Activated CD8-positive, alpha-beta T cell treated with anti-CD3 and anti-CD28 coated beads for 36 hours (primary cell): Measurements from ENCODE around the gene RPL36A. TPM values are rescaled to one million over a fixed set of nuclear protein-coding genes. Genes with fewer than 3 reads are reported as not detected.

ENCODE experiments used
- ATAC-seq: fragments of 200-7000 bp; cut with Tn5 transposase; one replicate; pipeline ENCODE4 v1.10.0; 2021; ENCODE audit warnings: mild to moderate bottlenecking, moderate library complexity
- CTCF ChIA-PET: fragments of 350-600 bp; sonication (Branson Sonifier 250); formaldehyde crosslinking; loops from one replicate; lab custom pipeline; 2021; ENCODE audit warnings: antibody characterized with exemption; lab: Charles Lee
- POLR2A ChIA-PET: fragments of 350-600 bp; sonication (Branson Sonifier 250); formaldehyde crosslinking; loops from one replicate; lab custom pipeline; 2021; ENCODE audit warnings: antibody characterized with exemption; lab: Charles Lee
- DNase-seq: peaks from one replicate; pipeline ENCODE4 v3.0.0-alpha.2; 2020
- H3K27ac Mint-ChIP-seq: one replicate; pipeline ENCODE4 v1.8.0; 2021; ENCODE audit warnings: mild to moderate bottlenecking, mixed read lengths
- H3K27me3 Mint-ChIP-seq: one replicate; pipeline ENCODE4 v1.8.0; 2021; ENCODE audit warnings: mixed read lengths
- H3K36me3 Mint-ChIP-seq: one replicate; pipeline ENCODE4 v1.8.0; 2021; ENCODE audit warnings: low read depth, mixed read lengths
- H3K4me1 Mint-ChIP-seq: one replicate; pipeline ENCODE4 v1.8.0; 2021; ENCODE audit warnings: low read depth, mixed read lengths
- H3K4me3 Mint-ChIP-seq: one replicate; pipeline ENCODE4 v1.8.0; 2021; ENCODE audit warnings: mild to moderate bottlenecking, moderate library complexity, mixed read lengths
- H3K9me3 Mint-ChIP-seq: one replicate; pipeline ENCODE4 v1.8.0; 2021; ENCODE audit warnings: mixed read lengths
- intact Hi-C: fragments of 100-400 bp; cut with micrococcal nuclease; formaldehyde crosslinking; loops from one replicate; pipeline ENCODE4 v1.10.0; 2022
- total RNA-seq, 2 experiments: library from RNA; stranded (reverse); gene quantifications; one replicate each; pipeline ENCODE4 v1.2.3, GENCODE V29; 2021
- TF ChIP-seq, protein P1 (sequence below): fragments of 200-600 bp; IDR thresholded peaks from one replicate; pipeline ENCODE4 v1.8.0; 2022; ENCODE audit warnings: antibody characterized with exemption, mild to moderate bottlenecking

RPL36A gene
- total RNA-seq, 2 experiments from 2014 or later = 264 to 302 TPM

DNA sequence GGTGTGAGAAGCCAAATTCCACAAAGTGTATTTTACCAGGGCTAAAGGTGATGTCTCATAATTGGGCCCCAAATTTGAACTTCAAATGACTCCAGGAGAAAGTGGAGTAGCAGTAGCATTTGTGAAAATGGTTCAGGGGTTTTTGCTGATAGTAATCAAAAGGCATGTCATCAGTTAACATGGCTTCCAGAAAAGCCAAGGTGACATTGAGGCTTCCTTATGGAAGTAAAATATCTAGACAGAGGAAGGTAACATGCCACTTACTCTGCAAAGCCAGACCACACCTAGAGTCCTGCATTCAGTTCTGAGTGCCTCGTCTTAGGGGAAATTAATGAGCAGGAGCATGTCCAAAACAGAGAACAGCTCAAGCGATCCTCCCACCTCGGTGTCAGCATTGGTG is 2.2 kb upstream of the RPL36A start:
- Mint-ChIP-seq H3K36me3 (peaks cover 28% of the 10 kb centered on the region), H3K9me3 (no peaks in the 10 kb centered on the region), H3K4me3 (no peak overlapping the region), H3K27me3 (no peaks in the 10 kb centered on the region), H3K27ac (no peak overlapping the region), H3K4me1 (peaks cover 11% of the 10 kb centered on the region)
- no peak for ATAC-seq
- TF ChIP-seq, protein P1, sequence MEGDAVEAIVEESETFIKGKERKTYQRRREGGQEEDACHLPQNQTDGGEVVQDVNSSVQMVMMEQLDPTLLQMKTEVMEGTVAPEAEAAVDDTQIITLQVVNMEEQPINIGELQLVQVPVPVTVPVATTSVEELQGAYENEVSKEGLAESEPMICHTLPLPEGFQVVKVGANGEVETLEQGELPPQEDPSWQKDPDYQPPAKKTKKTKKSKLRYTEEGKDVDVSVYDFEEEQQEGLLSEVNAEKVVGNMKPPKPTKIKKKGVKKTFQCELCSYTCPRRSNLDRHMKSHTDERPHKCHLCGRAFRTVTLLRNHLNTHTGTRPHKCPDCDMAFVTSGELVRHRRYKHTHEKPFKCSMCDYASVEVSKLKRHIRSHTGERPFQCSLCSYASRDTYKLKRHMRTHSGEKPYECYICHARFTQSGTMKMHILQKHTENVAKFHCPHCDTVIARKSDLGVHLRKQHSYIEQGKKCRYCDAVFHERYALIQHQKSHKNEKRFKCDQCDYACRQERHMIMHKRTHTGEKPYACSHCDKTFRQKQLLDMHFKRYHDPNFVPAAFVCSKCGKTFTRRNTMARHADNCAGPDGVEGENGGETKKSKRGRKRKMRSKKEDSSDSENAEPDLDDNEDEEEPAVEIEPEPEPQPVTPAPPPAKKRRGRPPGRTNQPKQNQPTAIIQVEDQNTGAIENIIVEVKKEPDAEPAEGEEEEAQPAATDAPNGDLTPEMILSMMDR = no peak
- DNase-seq = no peak
- POLR2A ChIA-PET = interaction anchor here (0.7 kb wide), 1 partner anchor 23 kb away, joined by 3 read pairs; no protein-coding TSS in a partner anchor
- intact Hi-C loops = no loop called here
- CTCF ChIA-PET = interaction anchor here (2.9 kb wide), 1 partner anchor 40 kb away, joined by 15 read pairs; the partner anchor contains the start of gene TIMM8A

DNA sequence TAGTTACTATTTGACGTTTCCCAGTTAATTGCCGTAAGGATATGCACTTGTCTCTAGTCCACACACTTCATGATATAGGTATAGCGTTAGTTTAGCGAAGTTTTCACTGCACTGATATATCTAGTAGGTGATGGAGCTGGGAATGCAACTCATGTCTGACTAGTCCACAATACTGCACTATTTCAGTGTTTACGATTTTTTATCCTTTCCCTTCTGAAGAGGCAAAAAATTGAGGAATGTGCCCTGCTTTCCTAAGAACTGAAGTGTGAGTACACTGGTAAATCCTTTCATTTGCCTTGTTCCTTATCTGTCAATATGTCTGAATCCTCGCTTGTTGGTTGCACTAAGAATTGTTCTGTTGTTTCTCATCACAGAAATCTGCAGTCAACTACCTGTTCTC is 1.0 kb downstream of the RPL36A start:
- TF ChIP-seq, protein P1 = no peak
- DNase-seq (no peak), ATAC-seq (no peak)
- H3K36me3 Mint-ChIP-seq = peaks cover 43% of the 10 kb centered on the region
- peak overlapping the region; percentile 97 for H3K27ac Mint-ChIP-seq
- H3K27me3 Mint-ChIP-seq = no peaks in the 10 kb centered on the region
- POLR2A ChIA-PET = interaction anchor here (1.1 to 4.2 kb wide), 5 partner anchors 9 to 44 kb away, joined by 4 to 34 read pairs (median 23); partner anchors contain the start of genes GLA, HNRNPH2 and TIMM8A
- H3K9me3 Mint-ChIP-seq = no peaks in the 10 kb centered on the region
- peak overlapping the region; percentile 95 for H3K4me3 Mint-ChIP-seq
- peaks cover 14% of the 10 kb centered on the region for H3K4me1 Mint-ChIP-seq
- CTCF ChIA-PET = interaction anchor here (3.0 kb wide), 1 partner anchor 10 kb away, joined by 19 read pairs; no protein-coding TSS in a partner anchor
- intact Hi-C loops = loop anchor here (2.0 to 10.0 kb wide), 2 partner anchors 17 to 47 kb away; partner anchors contain the start of genes HNRNPH2 and TIMM8A

DNA sequence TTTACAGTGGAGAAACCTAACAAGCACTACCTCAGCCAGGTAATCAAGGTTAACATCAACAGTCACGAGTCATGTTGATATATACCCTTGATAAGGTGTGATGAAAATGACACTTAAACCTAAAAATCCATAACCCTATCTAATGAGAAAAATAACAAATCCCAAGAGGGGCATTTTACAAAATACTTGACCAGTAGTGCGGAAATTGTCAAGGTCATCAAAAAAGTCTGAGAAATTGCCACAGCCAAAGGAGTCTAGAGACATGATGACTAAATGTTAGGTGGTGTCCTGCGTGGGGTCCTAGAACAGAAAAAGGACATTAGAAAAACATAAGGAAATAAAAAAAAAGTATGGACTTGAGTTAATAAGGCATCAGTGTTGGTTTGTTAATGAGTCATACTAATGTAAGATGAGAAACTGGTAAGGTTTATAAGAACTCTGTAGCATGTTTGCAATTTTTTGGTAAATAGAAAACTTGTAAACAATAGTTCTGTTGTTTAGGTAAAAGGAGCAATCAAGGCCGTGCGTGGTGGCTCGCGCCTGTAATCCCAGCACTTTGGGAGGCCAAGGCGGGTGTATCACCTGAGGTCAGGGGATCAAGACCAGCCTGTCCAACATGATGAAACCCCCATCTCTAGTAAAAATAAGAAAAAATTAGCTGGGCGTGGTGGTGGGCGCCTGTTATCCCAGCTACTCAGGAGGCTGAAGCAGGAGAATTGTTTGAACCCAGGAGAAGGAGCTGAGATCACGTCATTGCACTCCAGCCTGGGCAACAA is 2.9 kb downstream of the RPL36A start:
- intact Hi-C loops = loop anchor here (10.0 kb wide), 1 partner anchor 49 kb away; the partner anchor contains the start of gene TIMM8A
- POLR2A ChIA-PET = interaction anchor here (0.6 to 2.2 kb wide), 2 partner anchors 10 to 46 kb away, joined by 3 to 14 read pairs; no protein-coding TSS in a partner anchor
- Mint-ChIP-seq H3K27ac (peak overlapping the region; percentile 97), H3K36me3 (peaks cover 43% of the 10 kb centered on the region), H3K9me3 (no peaks in the 10 kb centered on the region), H3K27me3 (no peaks in the 10 kb centered on the region), H3K4me1 (peaks cover 14% of the 10 kb centered on the region), H3K4me3 (peak overlapping the region; percentile 95)
- DNase-seq = no peak
- CTCF ChIA-PET = no interaction called here
- TF ChIP-seq, protein P1 = no peak
- no peak for ATAC-seq

DNA sequence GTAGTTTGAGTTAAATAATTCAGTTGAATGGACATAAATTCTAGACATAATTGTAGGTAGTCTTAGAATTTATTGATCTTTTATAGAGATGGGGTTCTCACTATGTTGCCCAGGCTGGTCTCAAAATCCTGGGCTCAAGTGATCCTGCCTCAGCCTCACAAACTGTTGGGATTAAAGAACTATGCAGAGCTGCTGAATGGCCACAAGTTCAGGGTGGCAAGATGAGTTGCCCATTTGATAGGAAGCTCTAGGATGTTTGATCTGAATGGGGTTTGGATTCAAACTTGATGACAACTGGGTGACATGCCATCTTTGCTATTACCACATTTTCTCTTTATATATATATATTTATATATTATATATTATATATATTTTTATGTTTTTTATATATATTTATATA is 3.6 kb downstream of the RPL36A start:
- ChIA-PET CTCF (no interaction called here), POLR2A (interaction anchor here (0.6 to 2.2 kb wide), 2 partner anchors 10 to 47 kb away, joined by 3 to 14 read pairs; no protein-coding TSS in a partner anchor)
- H3K9me3 Mint-ChIP-seq = no peaks in the 10 kb centered on the region
- ATAC-seq (no peak), DNase-seq (no peak)
- H3K36me3 Mint-ChIP-seq = peaks cover 46% of the 10 kb centered on the region
- TF ChIP-seq, protein P1 = no peak
- H3K4me1 Mint-ChIP-seq = peaks cover 14% of the 10 kb centered on the region
- intact Hi-C loops = loop anchor here (10.0 kb wide), 1 partner anchor 50 kb away; the partner anchor contains the start of gene TIMM8A
- peak overlapping the region; percentile 95 for H3K4me3 Mint-ChIP-seq
- peak overlapping the region; percentile 97 for H3K27ac Mint-ChIP-seq
- H3K27me3 Mint-ChIP-seq = no peaks in the 10 kb centered on the region
